ENCODE measurements around the gene ACO2. TPM values are rescaled to one million over a fixed set of nuclear protein-coding genes. Genes with fewer than 3 reads are reported as not detected.
"Not testable (repeated sequence)": the region's sequence is repeated elsewhere in the genome, so short reads cannot be mapped to it uniquely, and the experiment has no call there.

Gene ACO2
- total and polyA plus RNA-seq, 2 of the 13 experiments (the other 11 are each of a cell fraction or from before 2014, with no cell fraction given) = 19.2 to 45.6 TPM

- DNase-seq (ENCODE audit: low spot score); H3K4me1 ChIP-seq (ENCODE audit: insufficient read depth, low read length); H2AFZ ChIP-seq (ENCODE audit: low read length); in situ Hi-C loops (cut with HindIII; ENCODE audit: extremely low pct_ligation_motif_present, low pct_unique_long_range_greater_than_20kb); H3K4me3 ChIP-seq (replicated peaks in 1 of 3; ENCODE audit: insufficient read depth in 1 of 3, low read depth in 2 of 3, low read length in 3 of 3); intact Hi-C loops (cut with micrococcal nuclease; ENCODE audit: unreplicated experiment); H3K9ac ChIP-seq (ENCODE audit: insufficient read depth, low read depth, low read length); FAIRE-seq; H3K36me3 ChIP-seq (replicated peaks in 1 of 2; ENCODE audit: control insufficient read depth in 1 of 2, insufficient read depth in 2 of 2, low read length in 2 of 2); H3K79me2 ChIP-seq (ENCODE audit: insufficient read depth, low read length); H3K9me3 ChIP-seq (ENCODE audit: low read length); H3K27ac ChIP-seq (ENCODE audit: extremely low read length, insufficient read depth, low read length); BruUV-seq (replicated peaks); POLR2A ChIA-PET; CTCF ChIA-PET (ENCODE audit: low intra/inter-chr PET ratio, low total read pairs); H4K20me1 ChIP-seq (ENCODE audit: insufficient read depth, low read length); H3K27me3 ChIP-seq (ENCODE audit: control insufficient read depth in 1 of 2, insufficient read depth in 2 of 2, low read length in 2 of 2); ATAC-seq; H3K4me2 ChIP-seq (ENCODE audit: low read depth, low read length): not testable (repeated sequence)
- 98% methylated on average over 3 of the region's 3 CpGs for WGBS (ENCODE audit: low lambda C conversion rate)
Observed at GRCh38 chr22:41572305-41572704, 103.4 kb downstream of the ACO2 start.

DNA sequence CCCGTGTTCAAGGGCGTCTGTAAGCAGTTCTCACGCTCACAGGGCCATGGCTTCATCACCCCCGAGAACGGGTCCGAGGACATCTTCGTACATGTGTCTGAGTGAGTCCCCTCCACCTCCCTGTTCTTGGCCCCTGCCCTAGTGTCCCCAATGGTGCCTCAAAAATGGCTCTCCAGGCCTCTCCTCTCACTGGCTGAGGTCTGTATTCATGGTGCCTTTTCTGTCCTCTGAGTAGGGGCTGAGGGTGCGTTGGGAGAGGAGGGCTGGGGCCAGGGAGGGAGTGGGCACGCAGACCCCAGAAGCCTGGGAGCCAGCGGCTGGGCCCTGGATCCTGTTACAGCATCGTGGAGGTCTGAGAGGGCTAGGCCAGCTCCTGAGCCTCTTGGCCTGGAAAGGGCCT is 104.8 kb downstream of the ACO2 start:
- Histone ChIP-seq H4K20me1 (ENCODE audit: insufficient read depth, low read length) (no peaks in the 10 kb centered on the region), H3K4me2 (ENCODE audit: low read depth, low read length) (no peak overlapping the region), H3K9ac (ENCODE audit: insufficient read depth, low read depth, low read length) (no peak overlapping the region), H3K79me2 (ENCODE audit: insufficient read depth, low read length) (no peaks in the 10 kb centered on the region), H3K9me3 (ENCODE audit: low read length) (no peaks in the 10 kb centered on the region), H3K4me1 (ENCODE audit: insufficient read depth, low read length) (peaks cover 17% of the 10 kb centered on the region), H3K4me3 (replicated peaks in 1 of 3; ENCODE audit: insufficient read depth in 1 of 3, low read depth in 2 of 3, low read length in 3 of 3) (no peak overlapping the region), H3K27ac (ENCODE audit: extremely low read length, insufficient read depth, low read length) (no peak overlapping the region), H3K27me3 (ENCODE audit: control insufficient read depth in 1 of 2, insufficient read depth in 2 of 2, low read length in 2 of 2) (no peaks in the 10 kb centered on the region), H3K36me3 (replicated peaks in 1 of 2; ENCODE audit: control insufficient read depth in 1 of 2, insufficient read depth in 2 of 2, low read length in 2 of 2) (peaks cover 2 to 3% of the 10 kb centered on the region in 2 experiments; a peak in 2 of 5 replicates), H2AFZ (ENCODE audit: low read length) (no peak overlapping the region)
- WGBS (ENCODE audit: low lambda C conversion rate) = 75% methylated on average over 9 of the region's 11 CpGs
- in situ Hi-C loops (cut with HindIII; ENCODE audit: extremely low pct_ligation_motif_present, low pct_unique_long_range_greater_than_20kb) = no loop called here
- CTCF ChIA-PET (ENCODE audit: low intra/inter-chr PET ratio, low total read pairs) = no interaction called here
- intact Hi-C loops (cut with micrococcal nuclease; ENCODE audit: unreplicated experiment) = no loop called here
- FAIRE-seq (no peak), DNase-seq (ENCODE audit: low spot score) (no peak), ATAC-seq (no peak)
- POLR2A ChIA-PET = interaction anchor here (1.3 kb wide), 2 partner anchors 13 to 22 kb away, joined by 3 to 4 read pairs; partner anchors contain the start of gene CSDC2
- no TSS peak for BruUV-seq (replicated peaks)
- TF ChIP-seq ZKSCAN8 (CRISPR knock-in tag; IDR thresholded peaks at IDR 0.05; ENCODE audit: borderline replicate concordance) (no peak), PAF1 (CRISPR knock-in tag; IDR thresholded peaks at IDR 0.05) (peak; percentile 58; the same call in 1 of the 2 replicates), IKZF4 (CRISPR knock-in tag; IDR thresholded peaks at IDR 0.05; ENCODE audit: borderline replicate concordance, low read depth, not compliant biosample characterization) (no peak), ZNF276 (CRISPR knock-in tag; IDR thresholded peaks at IDR 0.05; ENCODE audit: low read depth) (no peak), ZNF781 (CRISPR knock-in tag; IDR thresholded peaks at IDR 0.05; ENCODE audit: borderline replicate concordance, not compliant biosample characterization) (no peak), AGO2 (optimal IDR thresholded peaks at IDR 0.05; ENCODE audit: low read depth, low read length) (peak; percentile 64), SNAPC2 (CRISPR knock-in tag; IDR thresholded peaks at IDR 0.05) (no peak), ZNF24 (IDR thresholded peaks at IDR 0.05) (no peak)

All from HepG2 (cell line).